HG02885 (cell line): ENCODE measurements around the gene NAXD.
"Not testable (repeated sequence)": the region's sequence is repeated elsewhere in the genome, so short reads cannot be mapped to it uniquely, and the experiment has no call there.

ENCODE experiments used
- ATAC-seq: cut with Tn5 transposase; IDR thresholded peaks from one replicate; pipeline ENCODE4 v1.9.1; 2021; ENCODE audit warnings: mild to moderate bottlenecking; ENCODE audit not compliant: unreplicated experiment, poor library complexity

Gene NAXD

DNA sequence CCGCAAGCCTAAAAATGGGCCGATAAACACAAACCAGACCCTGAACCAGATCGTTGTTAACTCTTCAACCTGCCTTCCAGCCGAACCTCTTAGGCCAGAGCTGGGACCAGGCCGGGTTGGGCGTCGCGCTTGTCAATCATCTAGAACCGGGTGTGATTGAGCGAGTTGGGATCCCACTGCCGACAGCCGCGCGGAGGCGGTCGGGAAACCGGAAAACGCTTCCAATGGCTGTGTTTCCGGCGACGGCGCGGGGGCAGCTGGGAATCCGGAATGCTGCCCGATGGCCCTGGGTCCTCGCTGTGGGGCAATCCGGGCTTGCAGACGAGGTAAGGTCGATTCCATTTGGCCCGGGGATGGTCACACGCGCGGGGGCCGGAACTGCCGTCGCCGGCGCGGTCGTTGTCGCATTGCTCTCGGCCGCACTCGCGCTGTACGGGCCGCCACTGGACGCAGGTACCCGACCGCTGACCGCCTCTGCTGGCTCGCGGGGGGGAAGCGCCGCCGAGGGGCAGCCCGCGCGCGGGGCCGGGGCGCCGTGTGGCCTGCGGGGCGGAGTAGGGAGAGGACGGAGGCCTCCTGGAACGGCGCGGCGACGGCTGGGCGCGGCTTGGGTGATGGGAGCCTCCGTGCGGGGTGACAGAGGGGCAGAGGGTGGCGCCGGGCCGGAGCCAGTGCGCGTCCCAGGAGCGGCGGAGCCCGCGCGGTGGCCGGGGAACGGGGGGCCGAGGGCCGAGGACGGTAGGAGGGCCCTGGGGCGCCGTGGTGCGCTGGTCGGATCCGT is at the start of gene NAXD:
Gene NAXD (plus strand): TSS at position 224 of the 781 bp plus-strand sequence. CDS start 57 bp downstream, at position 281.
- peak; percentile 74 for ATAC-seq

DNA sequence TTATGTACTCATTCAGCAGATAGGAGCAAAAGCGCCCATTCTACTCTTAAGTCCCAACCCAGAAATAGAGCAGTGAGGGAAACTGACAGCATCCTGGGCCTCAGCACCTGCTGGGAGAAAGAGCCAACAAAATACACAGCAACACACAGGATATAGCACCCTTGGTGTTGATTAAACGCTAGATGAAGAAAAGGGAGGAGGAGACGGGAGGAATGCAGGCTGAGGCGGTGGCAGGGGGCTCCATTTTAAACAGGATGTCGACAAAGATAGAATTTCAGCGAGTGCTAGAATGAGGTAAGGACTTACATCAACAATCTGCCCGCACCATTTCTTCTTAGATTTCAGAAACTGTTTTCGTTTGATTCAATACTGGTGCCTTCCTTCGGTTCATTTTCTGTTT is 49.2 kb upstream of the NAXD start:
- ATAC-seq = no peak

DNA sequence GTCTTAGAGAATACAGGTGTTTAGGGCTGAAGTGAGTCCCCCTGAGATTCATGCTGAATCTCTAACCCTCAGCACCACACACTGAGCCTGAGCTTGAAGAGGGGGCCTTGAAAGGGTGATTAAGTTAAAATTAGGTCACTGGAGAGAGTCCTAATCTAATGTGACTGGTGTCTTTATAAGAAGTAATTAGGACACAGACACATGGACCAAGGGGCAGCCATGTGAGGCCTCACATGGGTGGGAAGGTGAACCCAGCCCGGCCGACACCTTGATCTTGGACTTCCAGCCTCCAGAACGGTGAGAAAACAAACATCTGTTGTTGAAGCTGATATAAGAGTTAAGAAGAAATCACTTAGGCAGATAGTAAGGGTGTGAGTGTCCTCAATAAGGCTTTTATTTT is 46.7 kb upstream of the NAXD start:
- no peak for ATAC-seq

DNA sequence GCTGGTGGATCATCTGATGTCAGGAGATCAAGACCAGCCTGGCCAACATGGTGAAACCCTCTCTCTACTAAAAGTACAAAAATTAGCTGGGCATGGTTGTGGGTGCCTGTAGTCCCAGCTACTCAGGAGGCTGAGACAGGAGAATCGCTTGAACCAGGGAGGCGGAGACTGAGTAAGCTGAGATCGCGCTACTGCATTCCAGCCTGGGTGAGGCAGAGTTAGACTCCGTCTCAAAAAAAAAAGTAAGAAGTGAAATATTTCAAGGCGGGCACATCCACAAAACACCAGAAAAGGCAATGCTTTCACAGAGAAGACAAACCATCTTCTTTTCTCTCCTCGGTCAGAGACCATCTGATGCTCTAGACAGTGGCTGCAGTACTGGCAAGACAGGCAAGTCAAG is 45.4 kb upstream of the NAXD start:
- not testable (repeated sequence) for ATAC-seq

- ATAC-seq = no peak
Measured at GRCh38 chr13:110570886-110571285, 44.5 kb upstream of the NAXD start.

- no peak for ATAC-seq
Measured at GRCh38 chr13:110571896-110572777, 43.2 kb upstream of the NAXD start.

- ATAC-seq = no peak
Measured at GRCh38 chr13:110572778-110573118, 42.6 kb upstream of the NAXD start.

- no peak for ATAC-seq
Measured at GRCh38 chr13:110574161-110574560, 41.2 kb upstream of the NAXD start.

DNA sequence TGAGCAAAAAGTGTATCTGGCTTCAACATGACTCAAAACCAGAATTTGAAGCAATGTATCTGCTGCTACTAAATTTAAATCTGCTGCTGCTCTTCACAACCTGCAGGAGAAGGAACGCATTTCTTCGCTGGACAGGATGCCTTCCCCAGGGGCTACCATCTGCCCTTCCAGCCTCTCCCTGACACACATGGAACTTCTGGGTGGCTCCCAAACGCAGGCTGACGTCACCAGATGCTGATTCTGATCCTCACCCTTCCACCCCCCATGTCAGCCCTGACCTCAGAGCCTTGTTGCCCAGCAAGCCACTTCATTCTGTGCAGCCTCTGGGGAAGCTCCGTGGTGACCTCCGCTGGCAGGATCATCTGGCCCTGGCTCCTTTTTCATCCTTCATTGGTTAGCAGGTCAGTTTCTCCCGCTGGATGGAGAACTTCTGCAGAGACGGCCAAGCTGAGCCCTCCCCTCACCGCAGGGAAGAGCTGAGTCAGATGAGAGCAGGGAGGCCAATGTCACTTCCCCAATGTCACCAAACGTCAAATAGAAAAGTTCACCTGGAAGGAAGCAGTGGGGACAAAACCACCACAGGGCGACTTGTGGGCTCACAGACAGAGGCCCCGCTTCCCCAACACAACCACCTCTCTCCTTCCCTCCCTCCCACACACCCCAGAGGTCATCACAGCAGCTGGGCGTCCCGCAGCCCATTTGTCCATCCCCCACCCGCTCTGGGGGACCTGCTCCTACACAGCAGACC is 39.8 kb upstream of the NAXD start:
- ATAC-seq = peak; percentile 90

- ATAC-seq = no peak
Measured at GRCh38 chr13:110576070-110576394, 39.3 kb upstream of the NAXD start.

- ATAC-seq = no peak
Measured at GRCh38 chr13:110576736-110577476, 38.4 kb upstream of the NAXD start.

DNA sequence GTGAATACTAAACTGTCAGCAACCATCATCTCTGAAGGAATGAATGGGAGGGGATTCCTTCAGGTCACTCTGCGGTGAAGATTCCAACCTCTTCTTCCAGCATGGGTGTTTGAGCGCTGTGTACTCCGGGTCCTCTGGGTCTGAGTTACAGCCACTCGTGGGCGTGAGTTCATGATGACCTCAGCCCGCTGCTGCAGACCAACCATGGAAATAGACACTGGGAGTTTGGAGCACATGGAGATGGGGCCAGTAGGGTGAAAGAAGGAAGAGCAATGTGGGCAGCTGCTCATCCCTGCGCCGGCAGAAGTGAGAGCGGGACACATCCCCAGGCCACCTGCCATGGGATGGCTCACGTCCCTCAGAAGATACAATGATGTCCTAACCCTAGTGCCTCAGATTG is 37.0 kb upstream of the NAXD start:
- ATAC-seq = no peak

GRCh38 chr13:110580800-110581199 is 34.5 kb upstream of the NAXD start:
- no peak for ATAC-seq

DNA sequence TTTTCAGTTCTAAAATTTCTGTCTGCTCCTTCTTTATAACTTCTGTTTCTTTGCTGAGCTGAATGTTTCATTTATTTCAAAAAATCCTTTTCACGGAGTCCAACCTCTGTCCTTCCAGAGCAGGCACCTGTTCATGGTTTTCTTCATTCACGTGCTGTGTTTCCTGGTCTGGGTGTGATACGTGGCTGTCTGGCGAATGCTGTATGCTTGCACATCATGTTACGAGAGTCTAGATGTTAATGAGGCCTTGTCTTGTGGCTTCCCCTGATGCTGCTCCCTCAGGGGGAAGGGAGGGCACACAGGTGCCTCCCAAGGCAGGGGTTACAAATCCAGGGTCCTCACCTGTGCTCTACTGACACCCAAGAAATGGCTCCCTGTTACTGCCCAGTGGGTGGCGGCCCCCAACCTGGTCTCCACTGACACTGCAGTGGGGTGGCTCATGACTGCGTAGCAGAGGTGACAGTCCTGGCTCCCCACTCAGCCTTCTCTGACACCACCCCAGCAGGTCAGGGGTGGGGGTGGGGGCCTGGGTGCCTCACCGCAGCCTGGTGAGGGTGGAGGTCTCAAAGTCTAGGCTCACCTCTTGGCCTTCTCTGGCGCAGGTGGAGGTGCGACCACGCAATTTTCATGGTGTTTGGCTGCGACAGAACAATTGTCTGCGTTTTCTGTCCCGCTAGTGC is 33.7 kb upstream of the NAXD start:
- ATAC-seq = no peak

DNA sequence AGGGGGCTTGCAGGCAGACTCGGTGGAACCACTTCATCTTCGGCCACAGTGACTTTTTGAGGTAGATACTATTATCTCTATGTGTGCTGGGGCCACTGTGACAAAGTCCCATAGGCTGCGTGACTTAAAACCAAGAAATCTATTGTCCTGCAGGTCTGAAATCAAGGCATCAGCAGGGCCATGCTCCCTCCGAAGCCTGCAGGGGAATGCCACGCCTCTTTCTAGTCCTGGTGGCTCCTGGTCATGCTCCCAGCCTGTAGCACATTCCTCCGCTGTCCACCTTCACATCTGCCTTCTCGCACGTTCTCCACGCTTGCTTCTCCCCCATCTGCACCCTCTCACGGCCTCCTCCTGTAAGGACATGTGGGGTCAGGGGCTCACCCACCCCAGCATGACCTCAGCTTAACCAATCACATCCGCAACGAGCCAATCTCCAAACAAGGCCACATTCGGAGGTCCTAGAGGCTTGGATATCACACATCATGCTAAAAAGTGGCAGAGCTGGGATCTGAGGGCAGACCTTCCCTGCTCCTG is 32.9 kb upstream of the NAXD start:
- ATAC-seq = no peak

DNA sequence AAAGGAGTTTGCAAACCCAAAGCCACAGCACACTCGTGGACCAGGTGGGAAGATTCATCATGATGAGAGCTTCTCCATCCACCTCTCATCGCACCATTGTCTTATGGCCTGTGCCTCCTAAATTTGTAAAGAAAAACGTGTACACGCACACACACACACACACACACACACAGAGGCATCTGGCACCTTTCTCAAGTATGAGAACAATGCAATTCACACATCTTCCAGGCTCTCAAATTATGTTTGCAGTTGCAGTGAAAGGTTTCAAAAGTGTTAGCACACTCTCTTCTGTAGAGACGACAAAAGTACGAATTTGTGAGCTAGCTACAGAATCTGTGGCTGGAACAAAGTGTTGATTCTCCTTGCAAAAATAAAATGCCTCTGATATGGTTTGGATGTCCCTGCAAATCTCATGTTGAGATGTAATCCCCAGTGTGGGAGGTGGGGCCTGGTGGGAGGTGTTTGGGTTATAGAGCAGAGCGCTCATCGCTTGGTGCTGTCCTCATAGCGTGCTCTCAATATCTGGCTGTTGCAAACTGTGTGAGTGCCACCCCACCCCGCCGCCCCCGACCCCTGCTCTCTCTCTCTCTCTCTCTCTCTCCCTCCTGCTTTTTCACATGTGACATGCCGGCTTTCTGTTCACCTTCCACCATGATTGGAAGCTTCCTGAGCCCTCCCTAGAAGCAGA is 32.0 kb upstream of the NAXD start:
- no peak for ATAC-seq

GRCh38 chr13:110589793-110590390 is 25.5 kb upstream of the NAXD start:
- ATAC-seq = no peak

DNA sequence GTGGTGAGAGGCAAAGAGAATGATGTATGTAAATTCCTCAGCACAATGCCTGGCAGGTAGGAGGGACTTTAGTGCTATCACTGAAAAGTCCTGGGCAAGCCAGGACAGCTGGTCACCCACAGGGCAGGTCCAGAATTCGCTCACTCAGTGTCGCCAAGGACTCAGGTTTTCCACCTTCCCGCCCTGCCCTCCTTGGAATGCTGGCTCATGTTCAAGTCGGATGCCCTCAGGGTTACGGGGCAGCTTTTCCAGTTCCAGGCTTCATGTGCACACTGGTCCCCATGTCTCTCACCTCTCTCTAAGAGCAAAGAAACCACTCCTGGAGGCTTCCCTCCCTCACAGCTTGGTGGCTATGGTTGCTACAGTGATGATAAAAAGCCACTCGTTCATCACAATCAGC is 24.8 kb upstream of the NAXD start:
- ATAC-seq = no peak

DNA sequence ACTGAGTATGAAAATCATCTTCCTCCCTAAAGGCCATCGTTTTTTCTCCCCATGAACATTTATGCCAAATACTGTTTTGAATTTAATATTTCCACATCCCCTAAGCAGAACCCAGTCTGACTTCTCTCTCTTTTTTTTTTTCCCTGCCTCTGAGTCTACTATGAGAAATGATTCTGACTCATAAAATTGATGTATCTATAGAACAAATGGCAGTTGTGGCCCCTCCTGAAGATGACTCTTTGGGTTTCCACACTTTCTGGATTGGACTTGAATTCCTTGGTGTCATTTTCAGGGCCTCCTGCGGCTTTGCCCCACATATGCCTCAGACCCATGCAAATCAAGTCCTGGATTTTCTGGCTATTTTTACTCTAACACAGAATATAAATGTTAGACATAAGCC is 22.7 kb upstream of the NAXD start:
- no peak for ATAC-seq
